Endometrial microvascular endothelial cells (primary cell): ENCODE measurements around the gene COL26A1. TPM values are rescaled to one million over a fixed set of nuclear protein-coding genes. Genes with fewer than 3 reads are reported as not detected.
"Not testable (repeated sequence)": the region's sequence is repeated elsewhere in the genome, so short reads cannot be mapped to it uniquely, and the experiment has no call there.

Experiments used
- in situ Hi-C: cut with HindIII; loops from 2 replicates; pipeline ENCODE4 v1.10.0; 2017; ENCODE audit warnings: low sequenced_read_pairs, low pct_unique_long_range_greater_than_20kb; ENCODE audit errors: inconsistent ontology term
- total RNA-seq: library from RNA; depleted of rRNA; stranded (reverse); fragments of >200 nt; gene quantifications from one replicate; pipeline ENCODE4 v1.2.3, GENCODE V29; 2015; ENCODE audit errors: inconsistent ontology term

Gene COL26A1
- total RNA-seq, 1 donor from 2014 or later, result not detected

DNA sequence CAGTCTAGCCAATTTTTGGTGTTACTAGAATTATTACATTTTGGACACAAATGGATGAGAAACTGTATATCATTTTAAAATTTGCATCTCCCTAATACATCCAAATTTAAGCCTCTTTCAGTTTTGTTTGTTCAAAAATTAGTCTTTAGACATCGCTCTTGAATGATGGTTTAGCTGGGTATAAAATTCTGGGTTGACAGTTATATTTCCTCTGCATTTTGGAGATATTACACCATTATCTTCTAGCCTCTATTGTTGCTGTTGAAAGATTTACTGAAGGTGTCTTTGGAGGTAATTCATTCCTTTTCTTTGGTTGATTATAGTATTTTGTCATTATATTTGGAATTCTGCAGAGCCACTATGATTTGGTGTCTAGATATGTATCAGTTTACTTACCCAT, 116.5 kb downstream of the COL26A1 start:
- in situ Hi-C loops, result no loop called here

DNA sequence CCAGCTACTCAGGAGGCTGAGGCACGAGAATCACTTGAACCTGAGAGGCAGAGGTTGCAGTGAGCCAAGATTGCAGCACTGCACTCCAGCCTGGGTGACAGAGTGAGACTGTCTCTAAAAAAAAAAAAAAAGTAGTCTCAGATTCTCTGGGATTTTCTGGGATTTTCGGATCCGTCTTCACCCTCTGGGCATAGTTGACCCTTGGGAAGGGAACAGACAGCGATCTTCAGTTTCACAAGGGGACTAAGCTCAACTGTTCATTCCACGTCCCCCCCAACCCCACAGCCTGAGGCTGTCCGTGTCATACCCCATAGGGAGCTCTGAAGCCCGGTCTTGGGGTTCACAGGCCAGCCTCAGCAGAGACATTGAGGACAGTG, 123.4 kb downstream of the COL26A1 start:
- in situ Hi-C loops, result not testable (repeated sequence)

DNA sequence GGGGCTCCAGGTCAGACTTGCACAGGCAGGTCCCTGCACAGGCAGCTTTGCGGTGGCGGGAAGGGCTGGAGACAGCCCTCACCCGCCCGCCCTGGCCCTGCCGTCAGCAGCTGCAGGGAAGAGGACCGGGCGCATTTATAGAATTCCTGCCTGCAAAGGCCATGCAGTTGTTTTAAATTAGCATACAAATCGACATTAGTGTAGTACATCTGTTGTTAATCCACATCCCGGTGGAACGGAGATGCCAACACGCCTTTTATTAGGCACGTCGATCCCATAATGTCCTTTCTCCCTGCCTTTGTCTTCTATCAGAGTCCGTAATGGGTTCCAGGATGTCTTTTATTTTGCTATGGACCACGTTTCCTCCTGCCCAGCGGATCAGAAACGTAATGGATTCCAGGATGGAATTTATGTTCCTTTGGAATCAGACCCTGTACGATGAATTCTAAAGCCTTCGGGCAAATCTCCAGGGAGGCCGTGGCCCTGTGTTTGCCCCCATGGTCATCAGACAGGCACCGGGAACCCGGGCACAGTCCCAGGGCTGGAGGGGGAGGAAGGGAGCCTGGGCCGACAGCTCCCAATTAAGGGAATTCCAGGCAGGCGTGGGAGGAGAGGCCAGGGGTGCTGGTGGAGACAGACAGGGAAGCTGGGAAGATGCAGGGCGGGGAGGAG, 123.9 kb downstream of the COL26A1 start:
- in situ Hi-C loops, result no loop called here

DNA sequence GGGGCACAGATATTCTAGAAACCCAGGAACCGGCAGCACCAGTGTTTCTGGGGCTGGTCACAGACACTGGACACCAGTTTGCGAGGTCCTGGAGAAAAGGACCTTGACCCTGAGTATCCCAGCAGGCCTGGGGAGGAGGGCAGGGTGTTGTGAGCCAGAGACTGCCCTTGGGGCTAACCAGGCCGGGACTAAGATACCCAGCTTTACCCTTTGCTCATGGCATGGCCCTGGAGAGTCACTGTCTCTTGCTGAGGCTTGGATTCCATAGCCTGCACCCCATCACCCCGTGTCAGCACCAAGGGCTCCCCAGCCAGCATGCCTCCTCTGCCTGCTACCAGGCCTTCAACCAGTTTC, 124.4 kb downstream of the COL26A1 start:
- in situ Hi-C loops, result no loop called here

DNA sequence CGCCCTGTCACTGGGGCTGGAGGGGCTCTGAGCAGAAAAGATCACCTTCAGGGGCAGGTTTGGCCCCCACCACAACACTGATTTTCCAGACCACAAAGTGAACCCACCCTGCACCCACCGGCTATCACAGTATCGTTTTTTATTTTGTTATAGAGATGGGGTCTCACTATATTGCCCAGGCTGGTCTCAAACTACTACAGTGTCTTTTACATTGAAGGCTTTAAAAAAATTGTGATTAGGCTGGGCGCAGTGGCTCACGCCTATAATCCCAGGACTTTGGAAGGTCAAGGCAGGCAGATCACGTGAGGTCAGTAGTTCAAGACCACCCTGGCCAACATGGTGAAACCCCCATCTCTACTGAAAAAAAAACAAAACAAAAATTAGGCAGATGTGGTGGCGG, 125.1 kb downstream of the COL26A1 start:
- in situ Hi-C loops, result no loop called here

DNA sequence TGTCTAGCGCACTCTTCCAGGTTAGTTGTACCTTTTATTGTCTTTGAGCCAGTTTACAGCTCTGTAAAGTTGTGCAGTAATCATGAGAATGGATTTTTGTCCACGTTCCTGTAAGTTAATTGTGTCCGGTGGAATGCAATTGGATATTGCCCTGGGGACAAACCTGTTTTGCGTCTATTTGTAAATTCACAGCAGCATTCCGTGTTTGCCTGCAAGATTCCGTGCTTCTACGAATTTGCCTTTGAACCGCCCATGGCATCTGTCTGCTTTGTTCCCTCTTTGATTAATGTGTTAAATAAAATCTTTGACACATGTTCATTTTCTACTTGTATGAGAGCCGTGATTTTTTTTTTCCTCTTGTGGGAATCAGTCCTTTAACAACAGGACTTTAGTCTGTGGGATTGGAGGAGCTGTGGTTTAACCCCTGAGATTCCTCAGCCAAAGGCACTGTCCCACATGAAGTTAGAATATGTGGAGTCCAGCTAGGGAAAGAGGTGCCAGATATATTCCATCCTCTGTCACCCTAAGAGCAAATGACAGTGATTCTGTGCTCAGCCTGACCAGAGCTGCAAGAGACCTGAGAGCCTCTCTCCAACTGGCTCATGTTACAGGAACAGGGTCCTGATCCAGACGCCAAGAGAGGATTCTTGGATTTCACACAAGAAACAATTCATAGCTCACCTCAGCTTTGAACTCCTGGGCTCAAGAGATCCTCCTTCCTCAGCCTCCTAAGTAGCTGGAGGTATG, 126.3 kb downstream of the COL26A1 start:
- in situ Hi-C loops, result no loop called here

DNA sequence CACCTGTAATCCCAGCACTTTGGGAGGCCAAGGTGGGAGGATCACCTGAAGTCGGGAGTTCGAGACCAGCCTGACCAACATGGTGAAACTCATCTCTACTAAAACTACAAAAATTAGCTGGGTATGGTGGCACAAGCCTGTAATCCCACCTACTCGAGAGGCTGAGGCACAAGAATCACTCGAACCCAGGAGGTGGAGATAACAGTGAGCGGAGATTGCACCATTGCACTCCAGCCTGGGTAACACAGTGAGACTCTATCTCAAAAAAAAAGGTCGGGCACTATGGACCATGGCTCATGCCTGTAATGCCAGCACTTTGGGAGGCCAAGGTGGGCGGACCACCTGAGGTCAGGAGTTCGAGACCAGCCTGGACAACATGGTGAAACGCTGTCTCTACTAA, 127.8 kb downstream of the COL26A1 start:
- in situ Hi-C loops, result not testable (repeated sequence)

DNA sequence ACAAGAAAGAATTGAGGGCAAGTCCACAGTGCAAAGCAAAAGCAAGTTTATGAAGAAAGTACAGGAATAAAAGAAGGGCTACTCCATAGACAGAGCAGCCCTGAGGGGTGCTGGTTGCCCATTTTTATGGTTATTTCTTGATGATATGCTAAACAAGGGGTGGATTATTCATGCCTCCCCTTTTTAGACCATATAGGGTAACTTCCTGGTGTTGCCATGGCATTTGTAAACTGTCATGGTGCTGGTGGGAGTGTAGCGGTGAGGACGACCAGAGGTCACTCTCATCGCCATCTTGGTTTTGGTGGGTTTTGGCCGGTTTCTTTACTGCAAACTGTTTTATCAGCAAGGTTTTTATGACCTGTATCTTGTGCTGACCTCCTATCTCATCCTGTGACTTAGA, 128.8 kb downstream of the COL26A1 start:
- in situ Hi-C loops, result not testable (repeated sequence)

DNA sequence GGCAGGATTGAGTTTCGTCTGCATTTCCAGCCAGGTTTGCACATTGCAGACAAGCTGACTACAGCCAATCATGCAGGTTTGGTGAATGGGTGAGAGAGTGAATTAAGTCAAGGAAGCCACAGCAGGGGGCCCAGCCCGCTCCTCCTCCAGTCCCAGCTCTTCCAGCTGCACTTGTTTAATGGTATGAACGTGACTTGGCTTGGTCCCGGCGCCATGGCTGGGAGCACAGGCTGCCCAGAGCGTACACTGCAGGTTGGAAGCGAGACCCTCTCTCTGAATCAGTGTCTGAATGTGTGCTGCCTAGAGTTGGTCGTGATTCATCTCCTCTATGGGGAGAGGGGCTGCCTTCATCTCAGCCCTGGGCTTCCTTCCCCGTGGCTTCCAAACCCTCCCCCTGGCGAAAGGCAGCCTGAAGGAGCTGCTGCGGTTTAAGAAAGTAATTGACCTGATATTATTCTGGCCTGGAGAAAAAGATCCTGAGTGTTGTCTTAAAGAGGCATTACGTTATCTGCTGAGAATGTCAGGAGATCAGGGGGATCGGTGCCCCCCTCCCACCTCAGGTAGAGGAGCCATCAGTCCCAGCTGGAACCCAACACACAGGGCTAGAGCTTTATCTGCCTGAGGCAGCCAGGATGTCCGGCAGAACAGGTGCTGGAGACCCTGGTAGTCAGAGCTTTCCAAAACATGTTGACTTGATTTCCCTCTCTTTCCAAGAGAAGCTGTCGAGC, 132.1 kb downstream of the COL26A1 start:
- in situ Hi-C loops, result no loop called here

DNA sequence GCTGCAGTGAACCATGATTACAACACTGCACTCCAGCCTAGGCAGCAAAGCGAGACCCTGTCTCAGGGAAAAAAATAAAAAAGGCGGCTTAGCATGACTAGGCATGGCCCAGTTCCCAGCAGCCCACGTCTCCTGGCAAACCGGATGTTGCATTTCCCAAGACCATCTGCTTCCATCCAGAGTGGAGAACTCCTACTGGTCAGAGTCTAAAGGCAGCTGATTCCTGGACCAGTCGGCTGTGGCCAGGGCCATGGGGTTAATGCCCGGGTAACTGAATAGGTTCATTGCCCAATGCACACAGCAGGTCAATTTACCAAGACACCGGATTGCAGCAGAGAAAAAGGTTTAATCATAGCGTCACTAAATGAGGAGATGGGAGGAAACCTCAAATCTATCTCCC, 133.3 kb downstream of the COL26A1 start:
- in situ Hi-C loops, result no loop called here

DNA sequence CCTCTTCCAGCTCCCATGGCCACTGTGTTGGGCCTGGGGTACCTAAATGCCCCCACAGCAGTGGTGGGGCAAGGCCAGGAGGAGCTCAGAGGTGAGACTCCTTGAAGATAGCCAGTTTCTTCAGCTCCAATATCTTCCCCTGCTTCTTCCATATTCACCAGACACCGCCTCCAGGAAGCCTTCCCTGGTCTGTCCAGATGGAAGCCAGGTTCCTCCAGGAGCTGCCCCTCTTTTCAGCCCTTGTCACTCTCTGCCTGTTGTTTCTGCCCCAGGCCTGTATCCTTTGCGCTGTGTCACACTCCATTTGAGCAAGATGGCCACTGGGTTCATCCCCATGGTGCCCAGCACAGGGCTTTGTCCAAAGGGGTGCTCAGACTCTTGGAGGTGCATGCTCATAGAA, 138.7 kb downstream of the COL26A1 start:
- in situ Hi-C loops, result no loop called here

DNA sequence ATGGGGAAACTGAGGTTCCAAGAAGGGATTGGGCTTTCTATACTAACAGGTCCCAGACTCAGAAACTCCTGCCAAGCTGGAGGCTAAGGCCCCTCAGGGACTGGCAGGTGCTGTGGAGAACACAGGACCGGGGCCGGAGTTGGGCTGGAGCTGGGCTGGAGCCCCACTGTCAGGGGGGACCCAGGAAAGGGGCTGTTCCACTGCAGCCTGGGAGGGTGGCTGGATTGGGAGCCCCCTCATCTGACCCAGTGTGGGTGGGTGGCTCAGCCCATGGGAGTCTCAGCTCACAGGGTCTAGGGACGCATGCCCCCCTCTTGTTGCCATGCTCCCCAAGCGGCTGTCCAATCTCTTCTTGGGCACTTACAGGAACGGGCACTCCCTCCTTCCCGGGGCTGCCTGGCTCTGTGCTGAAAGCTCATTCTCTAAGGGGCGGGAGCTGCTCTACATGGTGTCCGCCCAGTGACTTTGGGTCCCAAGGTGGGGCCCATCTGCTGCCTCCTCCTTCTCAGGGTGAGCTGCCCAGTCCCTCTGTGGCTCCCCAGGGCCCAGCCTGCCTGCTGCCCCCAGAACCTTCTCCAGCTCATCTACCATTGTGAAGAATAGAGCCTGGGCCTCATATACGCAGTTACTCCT, 139.9 kb downstream of the COL26A1 start:
- in situ Hi-C loops, result no loop called here

DNA sequence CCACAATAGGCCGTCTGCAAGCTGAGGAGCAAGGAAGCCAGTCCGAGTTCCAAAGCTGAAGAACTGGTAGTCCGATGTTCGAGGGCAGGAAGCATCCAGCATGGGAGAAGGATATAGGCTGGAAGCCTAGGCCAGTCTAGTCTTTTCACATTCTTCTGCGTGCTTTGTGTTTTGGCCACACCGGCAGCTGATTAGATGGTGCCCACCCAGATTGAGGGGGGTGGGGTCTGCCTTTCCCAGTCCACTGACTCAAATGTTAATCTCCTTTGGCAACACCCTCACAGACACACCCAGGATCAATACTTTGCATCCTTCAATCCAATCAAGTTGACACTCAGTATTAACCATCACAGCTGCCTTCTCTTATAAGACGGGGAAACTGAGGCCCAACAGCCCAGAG, 142.8 kb downstream of the COL26A1 start:
- in situ Hi-C loops, result not testable (repeated sequence)

DNA sequence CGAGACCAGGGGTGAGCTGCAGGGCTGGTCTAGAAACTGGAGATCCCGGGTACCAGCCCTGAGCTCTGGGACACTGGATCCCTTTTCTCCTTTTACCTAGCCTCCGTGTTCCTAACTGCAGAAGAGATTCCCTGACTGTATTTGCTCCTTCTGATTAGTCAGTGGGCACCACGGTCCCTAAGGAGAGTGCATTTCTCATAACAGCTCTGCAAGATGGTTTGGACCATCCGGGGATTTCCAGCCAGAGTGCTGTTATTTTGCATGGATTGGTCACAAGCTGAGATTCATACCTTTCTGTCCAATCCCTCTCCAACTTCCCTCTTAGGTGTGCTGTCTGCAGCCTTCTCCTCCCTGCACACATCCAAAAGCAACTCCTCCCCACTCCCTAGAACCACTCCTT, 143.9 kb downstream of the COL26A1 start:
- in situ Hi-C loops, result no loop called here

DNA sequence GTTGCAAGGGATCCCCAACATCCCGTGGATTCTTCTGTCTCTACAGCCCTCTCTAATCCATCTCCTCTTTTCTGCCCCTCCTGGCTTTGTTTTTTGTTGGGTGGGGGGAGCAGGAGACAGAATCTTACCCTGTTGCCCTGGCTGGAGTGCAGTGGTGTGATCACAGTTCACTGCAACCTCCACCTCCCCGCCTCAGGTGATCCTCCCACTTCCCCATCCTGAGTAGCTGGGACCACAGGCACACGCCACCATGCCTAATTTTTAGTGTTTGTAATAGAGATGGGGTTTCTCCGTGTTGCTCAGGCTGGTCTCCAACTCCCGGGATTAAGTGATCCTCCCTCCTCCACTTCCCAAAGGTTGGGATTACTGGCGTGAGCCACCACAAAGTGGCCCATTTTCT, 144.7 kb downstream of the COL26A1 start:
- in situ Hi-C loops, result no loop called here

DNA sequence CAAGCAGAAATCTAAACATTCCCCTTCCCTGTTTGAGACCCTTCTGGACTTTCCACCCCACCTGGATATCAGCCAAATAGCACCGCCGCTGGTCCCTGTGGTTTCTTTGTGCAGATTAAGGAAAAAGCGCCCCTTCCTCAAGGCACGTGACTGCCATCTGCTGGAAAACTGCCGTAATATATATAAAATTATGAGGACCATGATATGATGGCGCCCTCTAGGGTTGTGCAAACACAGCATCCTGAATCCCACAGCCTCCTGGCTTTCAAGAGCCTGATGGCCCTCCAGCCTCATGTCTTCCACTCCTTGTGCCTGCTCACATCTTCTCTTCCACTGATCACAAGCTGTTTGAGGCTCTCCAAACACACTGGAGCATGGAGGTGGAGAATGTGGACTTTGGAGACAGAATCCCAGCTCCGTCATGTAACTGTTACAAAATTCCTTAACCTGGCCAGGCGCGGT, 145.1 kb downstream of the COL26A1 start:
- in situ Hi-C loops, result no loop called here

DNA sequence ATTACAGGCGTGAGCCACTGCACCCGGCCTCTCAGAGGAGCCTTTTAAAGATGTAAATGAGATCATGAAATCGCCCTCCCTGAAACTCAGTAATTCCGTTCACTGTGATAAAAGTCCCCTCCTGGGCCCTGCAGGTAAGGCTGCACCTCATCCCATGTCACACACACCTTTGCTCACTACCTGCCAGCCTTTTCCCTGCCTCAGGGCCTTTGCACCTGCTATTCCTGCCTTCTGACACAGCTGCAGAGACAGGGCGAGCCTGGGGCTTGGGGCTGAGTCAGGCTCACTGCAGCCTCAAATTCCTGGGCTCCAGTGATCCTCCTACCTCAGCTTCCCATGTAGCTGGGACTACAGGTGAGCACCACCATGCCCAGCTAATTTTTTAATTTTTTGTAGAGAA, 147.6 kb downstream of the COL26A1 start:
- in situ Hi-C loops, result no loop called here

DNA sequence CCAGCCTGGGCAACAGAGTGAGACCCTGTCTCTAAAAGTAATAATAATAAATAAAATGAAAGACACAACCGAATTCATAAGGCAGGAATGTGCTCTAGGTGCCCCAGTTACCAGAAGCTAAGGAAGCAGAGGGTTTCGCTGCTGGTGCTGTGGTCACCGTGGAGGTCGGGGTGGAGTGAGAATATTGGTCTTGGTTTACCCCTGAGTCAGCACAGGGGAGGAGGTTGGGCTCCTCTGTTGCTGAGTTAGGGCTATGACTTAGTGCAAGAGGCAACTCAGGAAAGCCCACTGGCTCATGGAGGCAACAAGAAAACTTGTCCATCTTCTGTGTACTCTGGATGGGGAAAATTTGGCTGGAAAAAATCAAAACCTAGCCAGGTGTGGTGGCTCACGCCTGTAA, 149.3 kb downstream of the COL26A1 start:
- in situ Hi-C loops, result no loop called here

DNA sequence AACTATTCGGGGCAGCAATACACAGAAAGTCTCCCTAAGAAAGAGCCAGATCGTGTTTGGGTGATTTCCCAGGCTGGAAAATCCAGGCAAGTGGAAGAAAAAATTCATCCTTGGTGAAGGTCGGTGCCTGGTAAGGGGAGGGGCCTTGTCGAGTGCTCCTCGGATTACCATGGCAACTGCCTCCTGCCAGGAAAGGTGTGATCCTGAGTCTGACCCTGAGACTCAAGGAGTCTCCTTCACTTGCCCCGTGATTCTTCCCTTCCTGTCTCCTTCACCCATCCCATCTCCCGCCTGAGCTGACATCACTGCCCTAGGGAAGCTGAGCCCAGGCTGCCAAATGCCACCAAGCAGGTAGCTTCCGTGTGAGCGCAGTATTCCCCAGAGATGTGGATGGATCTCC, 154.2 kb downstream of the COL26A1 start:
- in situ Hi-C loops, result no loop called here

DNA sequence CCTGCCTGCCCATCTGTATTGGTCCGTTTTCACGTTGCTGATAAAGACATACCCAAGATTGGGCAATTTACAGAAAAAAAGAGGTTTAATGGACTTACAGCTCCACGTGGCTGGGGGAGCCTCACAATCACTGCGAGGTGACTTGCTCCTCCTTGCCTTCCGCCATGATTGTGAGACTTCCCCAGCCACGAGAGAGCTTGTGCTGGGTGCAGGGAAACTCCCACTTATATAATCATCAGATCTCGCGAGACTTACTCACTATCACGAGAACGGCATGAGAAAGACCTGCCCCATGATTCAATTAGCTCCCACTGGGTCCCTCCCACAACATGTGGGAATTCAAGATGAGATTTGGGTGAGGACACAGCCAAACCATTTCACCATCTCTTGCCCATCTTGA, 154.6 kb downstream of the COL26A1 start:
- in situ Hi-C loops, result no loop called here
